Activated naive CD8-positive, alpha-beta T cell treated with anti-CD3 and anti-CD28 coated beads, Interleukin-2, amount 50 U/mL, for 16 hours (primary cell): ENCODE data around the gene MIXL1.

Source experiments
- DNase-seq: peaks from one replicate; pipeline ENCODE4 v3.0.0-alpha.2; 2020; ENCODE audit warnings: low read depth, low spot score

Gene MIXL1

DNA sequence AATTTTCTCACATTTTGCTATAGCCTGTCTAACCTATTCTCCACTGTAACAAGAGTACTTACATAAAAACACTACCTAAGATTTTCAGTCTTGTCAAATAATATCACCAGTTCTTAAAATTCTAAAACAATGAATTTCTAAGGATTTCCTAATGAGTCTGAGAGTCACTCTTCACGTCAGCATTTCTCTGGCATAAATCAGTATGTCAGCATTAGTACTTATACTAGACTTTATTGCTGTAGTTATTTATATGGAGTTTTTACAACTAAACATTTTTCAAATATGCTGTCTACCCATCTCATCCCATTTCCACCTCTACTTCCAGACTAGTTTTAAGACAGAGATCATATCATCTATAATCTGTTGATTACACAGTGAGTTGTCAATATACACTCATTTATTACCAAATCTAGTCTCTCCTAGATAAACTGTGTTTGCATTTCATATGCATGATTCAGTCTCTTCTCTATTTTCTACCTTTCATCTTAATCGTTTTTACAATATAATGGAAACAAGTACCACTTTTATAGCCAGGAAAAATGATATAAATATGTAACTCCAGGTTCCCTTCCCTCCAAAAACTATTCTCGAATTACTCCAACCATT lies 52.7 kb downstream of the MIXL1 start:
- no peak for DNase-seq
